ENCODE results near the gene GUCY1A2. TPM values are rescaled to one million over a fixed set of nuclear protein-coding genes. Genes with fewer than 3 reads are reported as not detected.

Gene GUCY1A2
- total RNA-seq, 4 donors from 2014 or later = 0.49 to 2.4 (median 1.3) TPM

DNA sequence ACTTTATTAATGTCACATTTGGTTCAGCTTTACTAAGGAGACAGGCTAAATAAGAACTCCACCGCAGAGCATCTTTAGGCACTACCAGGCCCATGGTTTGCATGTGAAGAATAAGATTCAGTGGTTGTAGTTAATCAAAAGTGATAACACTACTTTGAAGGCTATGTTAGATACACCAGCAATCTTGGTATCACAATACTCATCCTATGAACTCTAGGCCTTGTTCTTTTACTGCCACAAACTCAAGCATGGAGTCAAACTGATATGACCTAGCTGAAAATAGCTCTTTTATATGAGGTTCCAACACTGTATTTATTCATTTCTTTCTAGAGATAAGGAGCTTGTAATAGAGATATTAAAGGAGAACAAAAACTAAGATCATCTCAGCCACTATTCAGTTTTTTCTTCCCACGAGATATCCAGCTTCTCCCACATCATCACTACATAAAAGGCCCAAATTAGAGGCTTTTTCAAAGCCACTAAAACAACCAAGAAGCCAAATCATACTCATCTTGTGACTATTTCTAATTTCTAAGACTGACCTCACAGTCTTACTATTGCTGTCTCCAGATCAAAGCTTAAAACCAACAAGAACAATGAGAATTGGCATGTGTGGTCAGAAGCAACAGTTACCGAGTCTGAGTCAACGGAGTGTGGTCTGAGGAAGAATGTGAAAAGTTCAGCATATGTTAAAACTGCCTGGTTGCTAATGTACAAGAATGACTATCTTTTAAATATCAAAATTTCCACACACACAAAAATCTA, 25.1 kb upstream of the GUCY1A2 start:
- intact Hi-C loops (cut with DNase I; ENCODE audit: low total_unique reads) = no loop called here
- no peak overlapping the region for H3K4me3 ChIP-seq (ENCODE audit: low read depth, poor library complexity, severe bottlenecking)
- 50 to 51% methylated on average over 4 of the region's 4 CpGs for WGBS, 2 donors
- TF ChIP-seq, protein P1, sequence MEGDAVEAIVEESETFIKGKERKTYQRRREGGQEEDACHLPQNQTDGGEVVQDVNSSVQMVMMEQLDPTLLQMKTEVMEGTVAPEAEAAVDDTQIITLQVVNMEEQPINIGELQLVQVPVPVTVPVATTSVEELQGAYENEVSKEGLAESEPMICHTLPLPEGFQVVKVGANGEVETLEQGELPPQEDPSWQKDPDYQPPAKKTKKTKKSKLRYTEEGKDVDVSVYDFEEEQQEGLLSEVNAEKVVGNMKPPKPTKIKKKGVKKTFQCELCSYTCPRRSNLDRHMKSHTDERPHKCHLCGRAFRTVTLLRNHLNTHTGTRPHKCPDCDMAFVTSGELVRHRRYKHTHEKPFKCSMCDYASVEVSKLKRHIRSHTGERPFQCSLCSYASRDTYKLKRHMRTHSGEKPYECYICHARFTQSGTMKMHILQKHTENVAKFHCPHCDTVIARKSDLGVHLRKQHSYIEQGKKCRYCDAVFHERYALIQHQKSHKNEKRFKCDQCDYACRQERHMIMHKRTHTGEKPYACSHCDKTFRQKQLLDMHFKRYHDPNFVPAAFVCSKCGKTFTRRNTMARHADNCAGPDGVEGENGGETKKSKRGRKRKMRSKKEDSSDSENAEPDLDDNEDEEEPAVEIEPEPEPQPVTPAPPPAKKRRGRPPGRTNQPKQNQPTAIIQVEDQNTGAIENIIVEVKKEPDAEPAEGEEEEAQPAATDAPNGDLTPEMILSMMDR (IDR thresholded peaks at IDR 0.05) = no peak
- TF ChIP-seq POLR2A (IDR thresholded peaks at IDR 0.05) = no peak
- no peak for DNase-seq (ENCODE audit: low spot score in 2 of 2)

DNA sequence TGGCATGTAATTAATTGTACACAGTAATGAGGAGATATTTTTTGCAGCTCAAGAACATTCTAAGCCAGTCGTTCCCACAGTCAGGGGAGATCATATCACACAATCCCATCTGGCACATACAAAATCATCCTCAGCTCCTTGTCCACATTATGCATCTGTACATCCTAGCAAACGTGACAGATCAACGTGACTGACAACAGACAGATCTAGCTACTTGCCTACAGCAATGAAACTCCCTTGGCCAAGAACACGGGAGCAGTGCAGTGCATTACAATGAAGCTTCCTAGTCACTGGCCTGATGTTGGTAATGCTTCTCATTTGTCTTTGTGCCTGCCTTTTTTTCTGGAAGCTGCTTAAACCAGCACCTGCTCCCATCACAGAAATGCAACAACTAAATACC, 24.5 kb upstream of the GUCY1A2 start:
- TF ChIP-seq, protein P1 (IDR thresholded peaks at IDR 0.05) = no peak
- no peak for TF ChIP-seq POLR2A (IDR thresholded peaks at IDR 0.05)
- intact Hi-C loops (cut with DNase I; ENCODE audit: low total_unique reads) = no loop called here

DNA sequence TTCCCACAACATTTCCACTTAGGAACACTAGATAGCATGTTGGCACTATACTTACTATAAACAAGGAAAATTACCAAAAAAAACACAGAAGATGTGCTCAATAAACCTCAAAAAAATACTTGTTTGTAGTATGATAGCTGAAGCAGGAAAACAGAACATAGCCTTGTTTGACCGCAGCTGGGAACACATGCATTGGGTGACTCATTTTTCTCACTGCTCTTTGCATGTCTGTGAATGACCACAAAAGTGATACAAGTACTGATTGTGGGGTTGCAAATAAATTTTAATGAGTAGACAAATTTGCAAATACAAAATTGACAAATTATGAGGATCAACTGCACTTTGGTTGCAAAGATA, 22.8 kb upstream of the GUCY1A2 start:
- intact Hi-C loops (cut with DNase I; ENCODE audit: low total_unique reads) = no loop called here
- 81 to 85% methylated on average over 1 of the region's 1 CpG for WGBS, 2 donors
- H3K4me3 ChIP-seq (ENCODE audit: low read depth, poor library complexity, severe bottlenecking) = no peak overlapping the region
- DNase-seq (ENCODE audit: low spot score in 2 of 2) = no peak
- TF ChIP-seq POLR2A (IDR thresholded peaks at IDR 0.05) = no peak
- TF ChIP-seq, protein P1 (IDR thresholded peaks at IDR 0.05) = no peak

More for the DNA sequence above, 24.5 kb upstream of the GUCY1A2 start:
- WGBS, 2 donors = 23 to 46% methylated on average over 4 of the region's 4 CpGs
- H3K4me3 ChIP-seq (ENCODE audit: low read depth, poor library complexity, severe bottlenecking) = no peak overlapping the region
- DNase-seq (ENCODE audit: low spot score in 2 of 2) = no peak

DNA sequence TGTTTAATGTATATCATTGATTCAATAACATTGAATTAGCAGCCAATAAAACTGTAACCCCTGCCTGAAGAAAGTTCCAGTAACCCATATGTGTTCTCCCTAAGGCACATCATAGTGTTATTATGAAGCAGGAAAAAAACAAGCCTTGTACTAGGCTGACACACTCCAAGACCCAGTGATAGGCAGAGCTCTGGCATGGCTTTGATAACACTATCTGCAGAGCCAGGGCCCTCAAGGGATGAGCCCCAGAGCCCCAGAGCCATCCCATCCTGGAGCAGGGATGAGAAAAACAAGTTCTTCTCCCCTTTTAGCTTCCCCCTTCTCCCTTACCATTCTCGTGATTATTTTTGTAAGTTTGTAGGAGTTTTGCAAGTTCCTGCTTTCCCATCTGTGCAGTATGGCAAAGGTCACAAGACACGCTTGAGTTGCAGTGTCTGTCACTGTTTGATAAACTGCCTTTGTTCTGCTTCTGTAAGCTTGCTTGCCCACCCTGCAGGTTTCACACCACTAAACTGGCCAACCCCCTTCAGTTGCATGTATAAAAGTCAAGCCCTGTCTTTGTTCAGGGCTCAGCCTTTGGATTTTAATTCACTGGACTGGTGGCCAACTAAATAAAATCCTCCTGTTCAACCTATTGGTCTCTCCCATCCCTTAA, 22.3 kb upstream of the GUCY1A2 start:
- intact Hi-C loops (cut with DNase I; ENCODE audit: low total_unique reads) = no loop called here
- DNase-seq (ENCODE audit: low spot score in 2 of 2) = no peak
- WGBS, 2 donors = 60 to 63% methylated on average over 2 of the region's 2 CpGs
- no peak for TF ChIP-seq POLR2A (IDR thresholded peaks at IDR 0.05)
- TF ChIP-seq, protein P1 (IDR thresholded peaks at IDR 0.05) = no peak
- no peak overlapping the region for H3K4me3 ChIP-seq (ENCODE audit: low read depth, poor library complexity, severe bottlenecking)

DNA sequence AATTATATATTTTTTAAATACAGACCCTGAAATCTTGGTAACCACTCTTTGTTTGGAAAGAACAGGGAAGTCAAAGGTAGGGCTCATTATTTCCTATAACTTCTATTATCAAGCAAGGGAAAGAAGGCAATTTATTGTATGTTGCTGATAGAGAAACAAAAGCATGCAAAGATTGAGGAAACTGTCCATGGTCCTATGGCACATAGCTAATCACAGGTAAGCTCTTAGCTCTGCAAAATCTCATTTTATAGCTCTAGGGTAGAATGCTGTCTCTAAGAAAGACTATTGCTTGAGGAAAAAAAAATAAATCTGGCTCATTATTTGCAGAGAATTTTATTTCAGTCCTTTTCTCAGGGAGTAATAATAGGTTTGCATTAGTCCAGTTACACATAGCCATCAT, 7.4 kb upstream of the GUCY1A2 start:
- TF ChIP-seq POLR2A (IDR thresholded peaks at IDR 0.05) = no peak
- TF ChIP-seq, protein P1 (IDR thresholded peaks at IDR 0.05) = no peak
- intact Hi-C loops (cut with DNase I; ENCODE audit: low total_unique reads) = no loop called here
- no peak for DNase-seq (ENCODE audit: low spot score in 2 of 2)
- no peak overlapping the region for H3K4me3 ChIP-seq (ENCODE audit: low read depth, poor library complexity, severe bottlenecking)
